ENCODE measurements around the gene TPRX1.
"Not testable (repeated sequence)": the region's sequence is repeated elsewhere in the genome, so short reads cannot be mapped to it uniquely, and the experiment has no call there.

TPRX1 gene

GRCh38 chr19:47803148-47803547 is 1.2 kb downstream of the TPRX1 start:
- ATAC-seq, result not testable (repeated sequence)

GRCh38 chr19:47802521-47803043 is 1.8 kb downstream of the TPRX1 start:
- no peak for ATAC-seq
- TF ChIP-seq SNAI2 (CRISPR knock-in tag; IDR thresholded peaks at IDR 0.05) (no peak), CREB5 (CRISPR knock-in tag; IDR thresholded peaks at IDR 0.05; ENCODE audit: low read depth) (no peak), ZFP3 (CRISPR knock-in tag; IDR thresholded peaks at IDR 0.05) (no peak), OSR1 (CRISPR knock-in tag; IDR thresholded peaks at IDR 0.05) (no peak), TCF4 (CRISPR knock-in tag; IDR thresholded peaks at IDR 0.05; ENCODE audit: borderline replicate concordance) (no peak), CSRNP3 (CRISPR knock-in tag; IDR thresholded peaks at IDR 0.05) (no peak), PATZ1 (CRISPR knock-in tag; IDR thresholded peaks at IDR 0.05; ENCODE audit: borderline replicate concordance) (no peak), GLIS3 (CRISPR knock-in tag; IDR thresholded peaks at IDR 0.05) (no peak), CSDC2 (CRISPR knock-in tag; IDR thresholded peaks at IDR 0.05) (no peak), PPARA (CRISPR knock-in tag; IDR thresholded peaks at IDR 0.05; ENCODE audit: borderline replicate concordance) (no peak), ISL1 (CRISPR knock-in tag; IDR thresholded peaks at IDR 0.05) (no peak), ZFP30 (CRISPR knock-in tag; IDR thresholded peaks at IDR 0.05) (no peak), BACH2 (CRISPR knock-in tag; IDR thresholded peaks at IDR 0.05; ENCODE audit: borderline replicate concordance) (no peak), ZC3H10 (CRISPR knock-in tag; IDR thresholded peaks at IDR 0.05) (no peak), ZNF70 (CRISPR knock-in tag; IDR thresholded peaks at IDR 0.05) (no peak), POU6F1 (CRISPR knock-in tag; IDR thresholded peaks at IDR 0.05; ENCODE audit: borderline replicate concordance, low read depth) (no peak), RARB (CRISPR knock-in tag; IDR thresholded peaks at IDR 0.05) (no peak), TOX (CRISPR knock-in tag; IDR thresholded peaks at IDR 0.05; ENCODE audit: borderline replicate concordance) (no peak), TSHZ2 (CRISPR knock-in tag; IDR thresholded peaks at IDR 0.05) (no peak)

- TF ChIP-seq ISL1 (CRISPR knock-in tag; IDR thresholded peaks at IDR 0.05) (no peak), TCF4 (CRISPR knock-in tag; IDR thresholded peaks at IDR 0.05; ENCODE audit: borderline replicate concordance) (no peak)
- no peak for ATAC-seq
These were observed 3.1 kb downstream of the TPRX1 start for GRCh38 chr19:47801270-47801669.

GRCh38 chr19:47798904-47799266 is 5.5 kb downstream of the TPRX1 start:
- ATAC-seq, result no peak
- no peak for TF ChIP-seq ARNTL (CRISPR knock-in tag; IDR thresholded peaks at IDR 0.05; ENCODE audit: borderline replicate concordance, low read depth)
- no peak for TF ChIP-seq CREB5 (CRISPR knock-in tag; IDR thresholded peaks at IDR 0.05; ENCODE audit: low read depth)
- no peak for TF ChIP-seq TSHZ2 (CRISPR knock-in tag; IDR thresholded peaks at IDR 0.05)
- no peak for TF ChIP-seq CSDC2 (CRISPR knock-in tag; IDR thresholded peaks at IDR 0.05)
- TF ChIP-seq TCF4 (CRISPR knock-in tag; IDR thresholded peaks at IDR 0.05; ENCODE audit: borderline replicate concordance), result no peak
- TF ChIP-seq GLIS3 (CRISPR knock-in tag; IDR thresholded peaks at IDR 0.05), result no peak
- TF ChIP-seq SNAI2 (CRISPR knock-in tag; IDR thresholded peaks at IDR 0.05), result no peak
- TF ChIP-seq ESRRG (CRISPR knock-in tag; IDR thresholded peaks at IDR 0.05), result no peak
- no peak for TF ChIP-seq PATZ1 (CRISPR knock-in tag; IDR thresholded peaks at IDR 0.05; ENCODE audit: borderline replicate concordance)

Measured in SK-N-SH treated with all-trans-retinoic acid at 6 μM for 48 hours (cell line).